Glutamatergic neuron (in vitro differentiated cells): ENCODE data around the gene GFRA1. TPM values are rescaled to one million over a fixed set of nuclear protein-coding genes. Genes with fewer than 3 reads are reported as not detected.

ENCODE experiments used
- DNase-seq: peaks from one replicate; pipeline ENCODE4 v3.0.0; 2022
- H3K27ac Mint-ChIP-seq: one replicate; pipeline ENCODE4 v1.8.0; 2020; ENCODE audit warnings: mild to moderate bottlenecking, mixed read lengths, inconsistent platforms; ENCODE audit not compliant: unreplicated experiment
- H3K27me3 Mint-ChIP-seq: one replicate; pipeline ENCODE4 v1.8.0; 2020; ENCODE audit warnings: mild to moderate bottlenecking, moderate library complexity, mixed read lengths, inconsistent platforms; ENCODE audit not compliant: unreplicated experiment
- H3K36me3 Mint-ChIP-seq: one replicate; pipeline ENCODE4 v1.8.0; 2020; ENCODE audit warnings: mild to moderate bottlenecking, mixed read lengths, inconsistent platforms; ENCODE audit not compliant: unreplicated experiment
- H3K4me1 Mint-ChIP-seq: one replicate; pipeline ENCODE4 v1.8.0; 2020; ENCODE audit warnings: mild to moderate bottlenecking, low read depth, mixed read lengths, inconsistent platforms; ENCODE audit not compliant: unreplicated experiment
- H3K4me3 Mint-ChIP-seq: one replicate; pipeline ENCODE4 v1.8.0; 2020; ENCODE audit warnings: mild to moderate bottlenecking, mixed read lengths, inconsistent platforms; ENCODE audit not compliant: unreplicated experiment
- H3K9me3 Mint-ChIP-seq: one replicate; pipeline ENCODE4 v1.8.0; 2020; ENCODE audit warnings: mild to moderate bottlenecking, moderate library complexity, mixed read lengths, inconsistent platforms; ENCODE audit not compliant: unreplicated experiment
- CTCF ChIP-seq: fragments of 200-600 bp; sonication (generic); IDR thresholded peaks from one replicate; pipeline ENCODE4 v1.5.0; 2021; ENCODE audit not compliant: partially characterized antibody, unreplicated experiment
- total RNA-seq: library from RNA; stranded (reverse); fragmentation: NEBNext Ultra II Directional; extraction: Animal tissue kit (Norgen Biotek cat#: 25700); gene quantifications from one replicate; pipeline ENCODE4 v1.2.1, GENCODE V29; 2021; ENCODE audit not compliant: unreplicated experiment

Gene GFRA1
- total RNA-seq, 1 donor from 2014 or later = 347 TPM

- H3K4me1 Mint-ChIP-seq = peaks cover 66% of the 10 kb centered on the region
- peaks cover 1% of the 10 kb centered on the region for H3K27me3 Mint-ChIP-seq
- TF ChIP-seq CTCF = no peak
- peak overlapping the region; percentile 44 for H3K4me3 Mint-ChIP-seq
- peaks cover 9% of the 10 kb centered on the region for H3K9me3 Mint-ChIP-seq
- peak overlapping the region; percentile 62 for H3K27ac Mint-ChIP-seq
- H3K36me3 Mint-ChIP-seq = no peaks in the 10 kb centered on the region
- DNase-seq = no peak
Measured at GRCh38 chr10:116211682-116212081, 61.3 kb downstream of the GFRA1 start.

GRCh38 chr10:116210588-116211346 lies 62.2 kb downstream of the GFRA1 start:
- Mint-ChIP-seq H3K9me3 (peaks cover 9% of the 10 kb centered on the region), H3K4me1 (peaks cover 61% of the 10 kb centered on the region), H3K36me3 (no peaks in the 10 kb centered on the region), H3K4me3 (no peak overlapping the region), H3K27ac (peak overlapping the region; percentile 62), H3K27me3 (peaks cover 1% of the 10 kb centered on the region)
- DNase-seq = no peak
- TF ChIP-seq CTCF = no peak

- H3K36me3 Mint-ChIP-seq = no peaks in the 10 kb centered on the region
- H3K27me3 Mint-ChIP-seq = peaks cover 1% of the 10 kb centered on the region
- no peak for DNase-seq
- H3K27ac Mint-ChIP-seq = peak overlapping the region; percentile 56
- no peak overlapping the region for H3K4me3 Mint-ChIP-seq
- no peak for TF ChIP-seq CTCF
- peaks cover 9% of the 10 kb centered on the region for H3K9me3 Mint-ChIP-seq
- H3K4me1 Mint-ChIP-seq = peaks cover 56% of the 10 kb centered on the region
Measured at GRCh38 chr10:116209781-116210180, 63.2 kb downstream of the GFRA1 start.

- no peak for DNase-seq
- peaks cover 53% of the 10 kb centered on the region for H3K4me1 Mint-ChIP-seq
- H3K36me3 Mint-ChIP-seq = no peaks in the 10 kb centered on the region
- no peak for TF ChIP-seq CTCF
- H3K4me3 Mint-ChIP-seq = no peak overlapping the region
- H3K27ac Mint-ChIP-seq = peak overlapping the region; percentile 56
- H3K9me3 Mint-ChIP-seq = peaks cover 9% of the 10 kb centered on the region
- H3K27me3 Mint-ChIP-seq = peaks cover 1% of the 10 kb centered on the region
Measured at GRCh38 chr10:116208956-116209567, 63.9 kb downstream of the GFRA1 start.

GRCh38 chr10:116207690-116208089 lies 65.3 kb downstream of the GFRA1 start:
- no peak for DNase-seq
- peaks cover 58% of the 10 kb centered on the region for H3K4me1 Mint-ChIP-seq
- H3K36me3 Mint-ChIP-seq = no peaks in the 10 kb centered on the region
- H3K9me3 Mint-ChIP-seq = peaks cover 12% of the 10 kb centered on the region
- TF ChIP-seq CTCF = no peak
- H3K4me3 Mint-ChIP-seq = peak overlapping the region; percentile 27
- H3K27me3 Mint-ChIP-seq = peaks cover 4% of the 10 kb centered on the region
- peak overlapping the region; percentile 5 for H3K27ac Mint-ChIP-seq
